Smooth muscle cell (in vitro differentiated cells): ENCODE measurements around the gene DNAH5. TPM values are rescaled to one million over a fixed set of nuclear protein-coding genes. Genes with fewer than 3 reads are reported as not detected.

Experiments used
- DNase-seq: peaks from one replicate; lab custom pipeline; 2025; ENCODE audit not compliant: unreplicated experiment; lab: John Stamatoyannopoulos, UW
- H2AFZ ChIP-seq: fragments of 200-600 bp; sonication (generic); 2 replicates; pipeline ENCODE4 v1.6.0; 2016; ENCODE audit warnings: antibody characterized with exemption, low read depth, mild to moderate bottlenecking
- H3F3A ChIP-seq: fragments of 200-600 bp; sonication (generic); 2 replicates; pipeline ENCODE4 v1.6.0; 2017; ENCODE audit warnings: antibody characterized with exemption, low read depth
- H3K27ac ChIP-seq: fragments of 200-600 bp; sonication (generic); 2 replicates; pipeline ENCODE4 v1.5.1; 2016; ENCODE audit warnings: low read depth, mild to moderate bottlenecking
- H3K27me3 ChIP-seq: fragments of 200-600 bp; sonication (generic); 2 replicates; pipeline ENCODE4 v1.6.1; 2016; ENCODE audit warnings: low read depth, mild to moderate bottlenecking
- H3K36me3 ChIP-seq: fragments of 200-600 bp; sonication (generic); 2 replicates; pipeline ENCODE4 v1.5.1; 2016; ENCODE audit warnings: low read depth
- H3K4me1 ChIP-seq: fragments of 200-600 bp; sonication (generic); 2 replicates; pipeline ENCODE4 v1.5.1; 2016; ENCODE audit warnings: low read depth
- H3K4me2 ChIP-seq: fragments of 200-600 bp; sonication (generic); 2 replicates; pipeline ENCODE4 v1.6.0; 2016; ENCODE audit warnings: mild to moderate bottlenecking
- H3K4me3 ChIP-seq: fragments of 200-600 bp; sonication (generic); 2 replicates; pipeline ENCODE4 v1.5.1; 2016; ENCODE audit warnings: mild to moderate bottlenecking
- H3K79me2 ChIP-seq: fragments of 200-600 bp; sonication (generic); 2 replicates; pipeline ENCODE4 v1.6.0; 2016; ENCODE audit warnings: low read depth, mild to moderate bottlenecking
- H3K9ac ChIP-seq: fragments of 200-600 bp; sonication (generic); 2 replicates; pipeline ENCODE4 v1.6.0; 2016; ENCODE audit warnings: low read depth
- H3K9me3 ChIP-seq: fragments of 200-600 bp; sonication (generic); replicated peaks from 2 replicates; pipeline ENCODE4 v1.5.1; 2016; ENCODE audit warnings: low read depth
- H4K20me1 ChIP-seq: fragments of 200-600 bp; sonication (generic); 2 replicates; pipeline ENCODE4 v1.6.0; 2016; ENCODE audit warnings: low read depth
- WGBS: methylation state at CpG from one replicate; pipeline ENCODE4 v1.1.7; 2016; ENCODE audit warnings: low lambda C conversion rate; 5-methylcytosine and 5-hydroxymethylcytosine counted together
- polyA plus RNA-seq: library from polyadenylated mRNA; unstranded; fragments of >200 nt; fragmentation: Nextera tagmentation; extraction: Ambion mirVana; gene quantifications from 2 replicates; pipeline ENCODE4 v1.2.1, GENCODE V29; 2016
- total RNA-seq: library from RNA; depleted of rRNA; stranded (reverse); fragments of >200 nt; gene quantifications from 2 replicates; pipeline ENCODE4 v1.2.3, GENCODE V29; 2014
- TF ChIP-seq, protein P1 (sequence below): fragments of 200-600 bp; sonication (generic); IDR thresholded peaks from 2 replicates; pipeline ENCODE4 v1.5.1; 2017; ENCODE audit warnings: borderline replicate concordance, mild to moderate bottlenecking, antibody characterized with exemption; ENCODE audit not compliant: insufficient read depth, poor library complexity, severe bottlenecking

Gene DNAH5
- total and polyA plus RNA-seq, 2 experiments from 2014 or later = 0.04 to 0.33 TPM

DNA sequence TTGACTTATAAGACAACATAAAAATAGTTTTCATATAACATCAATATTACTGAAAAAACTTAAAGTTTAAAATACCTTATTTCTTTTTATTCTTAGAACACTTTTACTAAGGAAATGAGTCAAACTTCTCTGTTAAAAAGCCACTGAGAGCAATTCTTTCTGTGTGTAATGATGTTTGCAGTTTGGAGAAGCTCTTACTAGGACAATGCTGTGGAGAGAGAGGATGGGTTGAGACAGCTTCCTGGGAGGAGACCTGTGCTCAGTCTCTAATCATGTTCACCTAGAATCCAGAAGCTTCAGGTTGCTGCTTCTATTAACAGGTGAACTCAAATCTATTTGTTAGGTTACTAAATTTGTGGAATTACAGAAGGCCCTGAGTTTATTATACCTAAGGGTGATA is 198.5 kb downstream of the DNAH5 start:
- DNase-seq = no peak
- no peak overlapping the region for H3K27ac ChIP-seq
- H2AFZ ChIP-seq = no peak overlapping the region
- H3K4me1 ChIP-seq = no peaks in the 10 kb centered on the region
- H3K79me2 ChIP-seq = no peaks in the 10 kb centered on the region
- no peak overlapping the region for H3K9ac ChIP-seq
- H3K4me3 ChIP-seq = no peak overlapping the region
- no peak overlapping the region for H3K4me2 ChIP-seq
- no peaks in the 10 kb centered on the region for H3K27me3 ChIP-seq
- no peaks in the 10 kb centered on the region for H3K36me3 ChIP-seq
- H3F3A ChIP-seq = no peaks in the 10 kb centered on the region
- no peaks in the 10 kb centered on the region for H3K9me3 ChIP-seq
- H4K20me1 ChIP-seq = no peaks in the 10 kb centered on the region
- TF ChIP-seq, protein P1, sequence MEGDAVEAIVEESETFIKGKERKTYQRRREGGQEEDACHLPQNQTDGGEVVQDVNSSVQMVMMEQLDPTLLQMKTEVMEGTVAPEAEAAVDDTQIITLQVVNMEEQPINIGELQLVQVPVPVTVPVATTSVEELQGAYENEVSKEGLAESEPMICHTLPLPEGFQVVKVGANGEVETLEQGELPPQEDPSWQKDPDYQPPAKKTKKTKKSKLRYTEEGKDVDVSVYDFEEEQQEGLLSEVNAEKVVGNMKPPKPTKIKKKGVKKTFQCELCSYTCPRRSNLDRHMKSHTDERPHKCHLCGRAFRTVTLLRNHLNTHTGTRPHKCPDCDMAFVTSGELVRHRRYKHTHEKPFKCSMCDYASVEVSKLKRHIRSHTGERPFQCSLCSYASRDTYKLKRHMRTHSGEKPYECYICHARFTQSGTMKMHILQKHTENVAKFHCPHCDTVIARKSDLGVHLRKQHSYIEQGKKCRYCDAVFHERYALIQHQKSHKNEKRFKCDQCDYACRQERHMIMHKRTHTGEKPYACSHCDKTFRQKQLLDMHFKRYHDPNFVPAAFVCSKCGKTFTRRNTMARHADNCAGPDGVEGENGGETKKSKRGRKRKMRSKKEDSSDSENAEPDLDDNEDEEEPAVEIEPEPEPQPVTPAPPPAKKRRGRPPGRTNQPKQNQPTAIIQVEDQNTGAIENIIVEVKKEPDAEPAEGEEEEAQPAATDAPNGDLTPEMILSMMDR = no peak

DNA sequence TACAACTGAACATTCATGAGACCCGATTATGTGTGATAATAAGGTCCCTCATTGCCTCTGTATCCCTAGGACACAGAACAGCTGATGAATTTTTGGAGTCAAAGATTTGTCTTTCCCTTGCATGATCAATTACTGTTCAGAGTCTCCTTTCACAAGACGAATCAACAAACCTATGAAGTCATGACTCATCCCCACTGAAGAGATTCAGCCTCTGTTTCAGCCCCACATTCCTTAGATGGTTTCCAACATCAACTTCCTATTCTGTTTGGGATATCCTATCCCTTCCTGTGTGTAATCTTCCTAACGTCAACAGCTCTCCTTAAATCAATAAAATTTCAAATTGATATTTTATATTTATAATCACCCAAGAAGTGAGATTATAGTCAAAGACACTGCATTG is 199.0 kb downstream of the DNAH5 start:
- Histone ChIP-seq H3K4me2 (no peak overlapping the region), H2AFZ (no peak overlapping the region), H3K36me3 (no peaks in the 10 kb centered on the region), H3K79me2 (no peaks in the 10 kb centered on the region), H3K4me3 (no peak overlapping the region), H4K20me1 (no peaks in the 10 kb centered on the region), H3K27ac (no peak overlapping the region), H3K4me1 (no peaks in the 10 kb centered on the region), H3F3A (no peaks in the 10 kb centered on the region), H3K9me3 (no peaks in the 10 kb centered on the region), H3K9ac (no peak overlapping the region), H3K27me3 (no peaks in the 10 kb centered on the region)
- WGBS = 30% methylated on average over 3 of the region's 3 CpGs
- TF ChIP-seq, protein P1 = no peak
- DNase-seq = no peak

DNA sequence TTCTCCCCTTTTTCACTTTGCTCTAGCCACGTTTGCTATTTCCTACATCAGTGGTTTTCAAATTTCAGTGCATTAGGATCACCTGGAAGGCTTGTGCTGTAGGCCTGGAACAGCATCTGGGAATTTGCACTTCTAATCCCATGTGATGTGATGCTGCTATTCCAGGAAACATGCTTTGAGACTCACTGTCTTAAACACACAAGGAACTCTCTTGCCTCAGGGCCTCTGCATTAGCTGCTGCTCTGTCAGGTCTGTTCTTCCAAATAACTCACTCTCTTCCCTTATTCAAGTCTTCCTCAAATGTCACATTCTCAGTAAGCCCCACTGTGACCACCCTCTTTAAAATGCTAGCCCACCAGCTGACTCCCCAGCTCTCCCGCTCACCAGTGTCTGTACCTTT is 204.0 kb downstream of the DNAH5 start:
- TF ChIP-seq, protein P1 = no peak
- no peak overlapping the region for H3K9ac ChIP-seq
- H3K9me3 ChIP-seq = no peaks in the 10 kb centered on the region
- 84% methylated on average over 2 of the region's 2 CpGs for WGBS
- H4K20me1 ChIP-seq = no peaks in the 10 kb centered on the region
- H3K27ac ChIP-seq = no peak overlapping the region
- H3K79me2 ChIP-seq = no peaks in the 10 kb centered on the region
- H3K36me3 ChIP-seq = no peaks in the 10 kb centered on the region
- no peak overlapping the region for H3K4me3 ChIP-seq
- H3K4me2 ChIP-seq = no peak overlapping the region
- no peaks in the 10 kb centered on the region for H3K4me1 ChIP-seq
- no peak for DNase-seq
- no peaks in the 10 kb centered on the region for H3F3A ChIP-seq
- H3K27me3 ChIP-seq = no peaks in the 10 kb centered on the region
- no peak overlapping the region for H2AFZ ChIP-seq

DNA sequence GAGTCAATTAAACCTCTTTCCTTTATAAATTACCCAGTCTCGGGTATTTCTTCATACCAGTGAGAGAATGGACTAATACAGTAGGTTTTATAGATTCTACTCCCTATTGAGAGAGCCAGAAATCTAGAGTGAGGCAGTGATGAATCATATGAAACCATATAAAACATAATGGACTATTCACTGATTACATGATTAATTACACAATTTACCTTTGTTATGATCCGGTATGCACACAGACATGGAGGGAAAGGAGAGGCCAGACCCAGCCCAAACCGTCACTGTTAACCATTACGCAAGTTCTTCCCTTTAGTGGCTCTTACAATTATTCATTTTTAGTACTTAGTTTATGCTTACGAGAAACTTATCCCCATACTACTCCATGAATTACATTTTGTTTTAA is 205.0 kb downstream of the DNAH5 start:
- no peaks in the 10 kb centered on the region for H3K36me3 ChIP-seq
- no peaks in the 10 kb centered on the region for H3K9me3 ChIP-seq
- H4K20me1 ChIP-seq = no peaks in the 10 kb centered on the region
- TF ChIP-seq, protein P1 = no peak
- no peaks in the 10 kb centered on the region for H3K79me2 ChIP-seq
- H3K27me3 ChIP-seq = no peaks in the 10 kb centered on the region
- 94% methylated on average over 5 of the region's 5 CpGs for WGBS
- no peak for DNase-seq
- no peaks in the 10 kb centered on the region for H3F3A ChIP-seq
- no peaks in the 10 kb centered on the region for H3K4me1 ChIP-seq
- H2AFZ ChIP-seq = no peak overlapping the region
- no peak overlapping the region for H3K4me3 ChIP-seq
- H3K9ac ChIP-seq = no peak overlapping the region
- H3K27ac ChIP-seq = no peak overlapping the region
- no peak overlapping the region for H3K4me2 ChIP-seq
